K562 (cell line): ENCODE data around the gene NF1.

Experiments used
- ARNT ChIP-seq, 2 experiments: fragments of 450-650 bp; IDR thresholded peaks; 2 replicates each; pipeline ENCODE4 v1.6.1; 2016; ENCODE audit warnings: mild to moderate bottlenecking in 1 of 2
- CBFB ChIP-seq: sonication (generic); formaldehyde crosslinking; IDR thresholded peaks from 2 replicates; pipeline ENCODE4 v1.4.0; 2020; ENCODE audit warnings: mild to moderate bottlenecking, missing genetic modification reagents
- CCAR2 ChIP-seq: fragments of 200-400 bp; formaldehyde crosslinking; IDR thresholded peaks from 2 replicates; pipeline ENCODE4 v1.6.1; 2017; ENCODE audit warnings: mild to moderate bottlenecking, low read depth, low read length
- EGR1 ChIP-seq: fragments of 450-650 bp; conservative IDR thresholded peaks from 2 replicates; pipeline ENCODE4 v1.6.1; 2017; ENCODE audit warnings: mild to moderate bottlenecking
- HDAC2 ChIP-seq: fragments of 450-650 bp; IDR thresholded peaks from 2 replicates; pipeline ENCODE4 v1.6.1; 2016; ENCODE audit warnings: mild to moderate bottlenecking
- RCOR1 ChIP-seq, 2 experiments: IDR thresholded peaks; 2 replicates each; pipeline ENCODE4 v1.6.1; 2012; ENCODE audit warnings: low read depth in 2 of 2, low read length in 2 of 2, borderline replicate concordance in 1 of 2, improper control_type of control experiment in 1 of 2
- TF ChIP-seq, protein P1 (sequence below), 2 experiments: fragments of 450-650 bp in 1 of 2; sonication (generic) in 1 of 2; formaldehyde crosslinking in 1 of 2; IDR thresholded peaks in 1 of 2; conservative IDR thresholded peaks in 1 of 2; 2 replicates each; pipeline versions ENCODE4 v1.6.1 to v1.8.1; 2016 to 2023; ENCODE audit warnings: mild to moderate bottlenecking in 2 of 2, moderate library complexity in 2 of 2, inconsistent platforms in 1 of 2, missing genetic modification reagents in 1 of 2

DNA sequence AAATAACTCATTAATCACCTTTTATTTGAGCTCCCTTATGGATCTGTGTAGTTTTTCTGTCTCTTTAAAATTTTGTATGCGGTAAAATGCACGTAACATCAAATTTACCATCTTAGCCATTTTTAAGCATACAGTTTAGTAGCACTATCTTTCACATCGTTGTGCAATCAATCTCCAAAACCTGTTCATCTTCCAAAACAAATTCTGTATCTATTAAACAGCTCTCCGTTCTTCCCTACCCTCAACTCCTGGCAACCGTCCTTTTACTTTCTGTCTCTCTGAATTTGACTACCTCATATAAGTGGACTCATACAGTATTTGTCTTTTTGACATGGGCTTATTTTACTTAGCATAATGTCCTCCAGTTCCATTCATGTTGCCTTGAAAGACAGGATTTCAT lies 100.5 kb downstream of the NF1 start:
- TF ChIP-seq HDAC2 (no peak), EGR1 (no peak), RCOR1 (IDR thresholded peaks at IDR 0.05; ENCODE audit: borderline replicate concordance in 1 of 2, low read depth in 2 of 2, low read length in 2 of 2) (no peak), ARNT (IDR thresholded peaks at IDR 0.05) (no peak), CBFB (no peak), CCAR2 (no peak)
- TF ChIP-seq, protein P1, sequence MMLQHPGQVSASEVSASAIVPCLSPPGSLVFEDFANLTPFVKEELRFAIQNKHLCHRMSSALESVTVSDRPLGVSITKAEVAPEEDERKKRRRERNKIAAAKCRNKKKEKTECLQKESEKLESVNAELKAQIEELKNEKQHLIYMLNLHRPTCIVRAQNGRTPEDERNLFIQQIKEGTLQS (IDR thresholded peaks at IDR 0.05) = no peak
- TF ChIP-seq, protein P1 (CRISPR knock-in tag; conservative IDR thresholded peaks at IDR 0.05) = no peak
